Spleen (tissue), 7 donors: ENCODE data around the gene HPS3.

Source experiments
- POLR2A ChIP-seq, 3 donors: fragments of 450-650 bp; IDR thresholded peaks; one replicate each; pipeline ENCODE4 v1.5.1; 2017; ENCODE audit warnings: antibody characterized with exemption in 3 of 3, mild to moderate bottlenecking in 1 of 3
- POLR2AphosphoS5 ChIP-seq, 3 donors: sonication (generic); formaldehyde crosslinking; IDR thresholded peaks; one replicate each; pipeline ENCODE4 v1.5.1; 2017; ENCODE audit warnings: antibody characterized with exemption in 3 of 3
- TF ChIP-seq, protein P1 (sequence below), 11 experiments: fragments of 200-600 bp in 7 of 11; fragments of 450-650 bp in 4 of 11; sonication (generic) in 4 of 11; IDR thresholded peaks in 8 of 11; conservative IDR thresholded peaks in 3 of 11; 1 replicate in 7 of 11; 2 replicates in 4 of 11; pipeline versions ENCODE4 v1.4.0 to v1.8.0; 2016 to 2021; ENCODE audit warnings: antibody characterized with exemption in 11 of 11, inconsistent platforms in 4 of 11, mild to moderate bottlenecking in 1 of 11
- donor health status: DM: no; HTN: no; CAD: no; lungs with moderate emphysema.
- donor health status: DM: no; HTN: no; CAD: no.
- donor health status: DM: no; HTN: no; CAD: no.

DNA sequence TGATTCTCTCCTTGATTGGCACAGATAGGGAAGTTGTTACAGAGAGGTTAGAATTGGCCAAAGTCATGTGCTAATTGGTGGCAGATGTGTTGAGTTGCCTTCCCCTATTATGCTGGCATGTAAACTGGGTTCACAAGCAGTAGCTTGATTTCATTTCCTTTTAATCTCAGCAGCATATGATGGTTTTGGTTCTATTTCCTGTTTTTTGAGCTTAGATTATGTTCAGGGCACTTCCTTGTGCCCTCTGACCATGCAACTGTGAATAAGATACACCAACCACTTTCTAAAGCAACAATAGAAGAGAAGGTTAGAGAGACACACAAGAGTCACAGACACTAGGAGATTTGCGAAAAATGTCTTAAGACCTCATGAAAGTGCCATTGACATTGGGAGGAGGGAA is 16.5 kb downstream of the HPS3 start:
- TF ChIP-seq, protein P1, sequence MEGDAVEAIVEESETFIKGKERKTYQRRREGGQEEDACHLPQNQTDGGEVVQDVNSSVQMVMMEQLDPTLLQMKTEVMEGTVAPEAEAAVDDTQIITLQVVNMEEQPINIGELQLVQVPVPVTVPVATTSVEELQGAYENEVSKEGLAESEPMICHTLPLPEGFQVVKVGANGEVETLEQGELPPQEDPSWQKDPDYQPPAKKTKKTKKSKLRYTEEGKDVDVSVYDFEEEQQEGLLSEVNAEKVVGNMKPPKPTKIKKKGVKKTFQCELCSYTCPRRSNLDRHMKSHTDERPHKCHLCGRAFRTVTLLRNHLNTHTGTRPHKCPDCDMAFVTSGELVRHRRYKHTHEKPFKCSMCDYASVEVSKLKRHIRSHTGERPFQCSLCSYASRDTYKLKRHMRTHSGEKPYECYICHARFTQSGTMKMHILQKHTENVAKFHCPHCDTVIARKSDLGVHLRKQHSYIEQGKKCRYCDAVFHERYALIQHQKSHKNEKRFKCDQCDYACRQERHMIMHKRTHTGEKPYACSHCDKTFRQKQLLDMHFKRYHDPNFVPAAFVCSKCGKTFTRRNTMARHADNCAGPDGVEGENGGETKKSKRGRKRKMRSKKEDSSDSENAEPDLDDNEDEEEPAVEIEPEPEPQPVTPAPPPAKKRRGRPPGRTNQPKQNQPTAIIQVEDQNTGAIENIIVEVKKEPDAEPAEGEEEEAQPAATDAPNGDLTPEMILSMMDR (IDR thresholded peaks at IDR 0.05 in 8 of 11, conservative IDR thresholded peaks at IDR 0.05 in 3 of 11), result no peak
- TF ChIP-seq POLR2AphosphoS5 (IDR thresholded peaks at IDR 0.05), result peak in 1 of 3 donors; percentile 61
- TF ChIP-seq POLR2A (IDR thresholded peaks at IDR 0.05), result no peak
